Naive thymus-derived CD4-positive, alpha-beta T cell (primary cell): Measurements from ENCODE around the gene SLC7A1. TPM values are rescaled to one million over a fixed set of nuclear protein-coding genes. Genes with fewer than 3 reads are reported as not detected.

Experiments used
- ATAC-seq: fragments of 150-1000 bp; cut with Tn5 transposase; 2 replicates; pipeline ENCODE4 v1.10.0; 2021; ENCODE audit warnings: mild to moderate bottlenecking, moderate library complexity
- CTCF ChIA-PET: fragments of 350-600 bp; sonication (Branson Sonifier 250); formaldehyde crosslinking; loops from one replicate; lab custom pipeline; 2021; ENCODE audit warnings: antibody characterized with exemption; lab: Charles Lee
- POLR2A ChIA-PET: fragments of 350-600 bp; sonication (Branson Sonifier 250); formaldehyde crosslinking; loops from one replicate; lab custom pipeline; 2021; ENCODE audit warnings: antibody characterized with exemption, inconsistent platforms; lab: Charles Lee
- DNase-seq, 9 donors: peaks; one replicate each; pipeline versions ENCODE4 v3.0.0 to v3.0.0-alpha.2; 2020 to 2022; ENCODE audit warnings: mixed read lengths in 1 of 9
- H3K27ac ChIP-seq: one replicate; pipeline ENCODE4 v1.7.0; 2013; ENCODE audit warnings: mild to moderate bottlenecking, low read depth, low read length, moderate library complexity
- H3K27me3 ChIP-seq, 2 donors: one replicate each; pipeline ENCODE4 v1.7.0; 2013; ENCODE audit warnings: low read length in 2 of 2, mild to moderate bottlenecking in 2 of 2, moderate library complexity in 2 of 2; ENCODE audit not compliant: control insufficient read depth in 2 of 2, insufficient read depth in 2 of 2
- H3K36me3 ChIP-seq, 3 experiments: 1 replicate in 2 of 3; 2 replicates in 1 of 3; pipeline ENCODE4 v1.7.0; 2013; ENCODE audit warnings: low read length in 3 of 3, mild to moderate bottlenecking in 3 of 3, moderate library complexity in 1 of 3; ENCODE audit not compliant: insufficient read depth in 3 of 3, control insufficient read depth in 2 of 3
- H3K4me1 ChIP-seq, 2 donors: one replicate each; pipeline ENCODE4 v1.7.0; 2013; ENCODE audit warnings: low read length in 2 of 2, mild to moderate bottlenecking in 2 of 2, moderate library complexity in 1 of 2; ENCODE audit not compliant: control insufficient read depth in 2 of 2, insufficient read depth in 2 of 2
- H3K4me3 ChIP-seq: 2 replicates; pipeline ENCODE4 v1.7.0; 2013; ENCODE audit warnings: mild to moderate bottlenecking, low read length
- H3K9me3 ChIP-seq, 3 experiments: 1 replicate in 2 of 3; 2 replicates in 1 of 3; pipeline ENCODE4 v1.7.0; 2013; ENCODE audit warnings: low read length in 3 of 3; ENCODE audit not compliant: control insufficient read depth in 2 of 3
- H3K27ac Mint-ChIP-seq, 9 donors: one replicate each; pipeline ENCODE4 v1.8.0; 2020 to 2022; ENCODE audit warnings: mixed read lengths in 9 of 9, mild to moderate bottlenecking in 8 of 9, moderate library complexity in 5 of 9, inconsistent platforms in 2 of 9
- H3K27me3 Mint-ChIP-seq, 5 donors: one replicate each; pipeline ENCODE4 v1.8.0; 2021 to 2022; ENCODE audit warnings: mixed read lengths in 5 of 5, mild to moderate bottlenecking in 1 of 5
- H3K36me3 Mint-ChIP-seq, 5 donors: one replicate each; pipeline ENCODE4 v1.8.0; 2020 to 2022; ENCODE audit warnings: mixed read lengths in 5 of 5, mild to moderate bottlenecking in 3 of 5, inconsistent platforms in 1 of 5
- H3K4me1 Mint-ChIP-seq, 7 donors: one replicate each; pipeline ENCODE4 v1.8.0; 2020 to 2022; ENCODE audit warnings: mixed read lengths in 7 of 7, mild to moderate bottlenecking in 3 of 7, inconsistent platforms in 1 of 7
- H3K4me3 Mint-ChIP-seq, 10 donors: one replicate each; pipeline ENCODE4 v1.8.0; 2020 to 2022; ENCODE audit warnings: mild to moderate bottlenecking in 10 of 10, mixed read lengths in 10 of 10, moderate library complexity in 6 of 10, inconsistent platforms in 2 of 10
- H3K9me3 Mint-ChIP-seq, 11 donors: one replicate each; pipeline ENCODE4 v1.8.0; 2020 to 2022; ENCODE audit warnings: mixed read lengths in 11 of 11, mild to moderate bottlenecking in 4 of 11, inconsistent platforms in 1 of 11, moderate library complexity in 1 of 11
- intact Hi-C, 2 donors: fragments of 100-400 bp; cut with micrococcal nuclease; formaldehyde crosslinking; loops; one replicate each; pipeline ENCODE4 v1.15.1; 2023
- polyA plus RNA-seq, 2 donors: library from polyadenylated mRNA; unstranded; fragments of 300-500 nt; fragmentation: Illumina TruSeq; gene quantifications; one replicate each; pipeline ENCODE4 v1.2.3, GENCODE V29; 2021
- total RNA-seq, 6 experiments: library from RNA in 5 of 6; stranded (reverse) in 5 of 6; gene quantifications; 1 replicate in 5 of 6; 2 replicates in 1 of 6; pipeline ENCODE4 v1.2.3 and lab custom pipeline; 2021 to 2026

Gene SLC7A1
- total and polyA plus RNA-seq, 7 experiments from 2014 or later = 4.9 to 63.8 (median 23.1) TPM

DNA sequence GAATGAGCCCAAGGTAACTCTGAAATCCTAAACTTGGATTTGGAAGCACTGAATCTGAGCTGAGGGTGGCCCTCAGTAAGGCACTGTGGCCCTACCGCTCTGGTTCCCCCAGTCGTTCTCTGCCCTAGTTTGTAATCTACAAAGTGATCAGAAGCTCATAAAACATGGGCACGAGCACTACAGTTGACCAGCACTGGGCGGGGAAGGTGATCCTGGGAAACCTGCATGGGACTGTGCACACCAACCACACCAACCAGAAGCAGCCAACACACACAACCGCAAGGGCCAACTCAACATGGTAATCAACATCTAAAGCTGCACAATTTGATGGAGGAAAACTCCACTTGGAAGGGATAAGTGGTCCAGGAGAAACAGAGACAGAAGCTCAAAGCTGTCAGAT, 22.9 kb downstream of the SLC7A1 start:
- ChIA-PET CTCF (interaction anchor here (0.7 kb wide), 1 partner anchor 14 kb away, joined by 4 read pairs; no protein-coding TSS in a partner anchor), POLR2A (interaction anchor here (0.6 kb wide), 1 partner anchor 837 kb away, joined by 4 read pairs; no protein-coding TSS in a partner anchor)
- Mint-ChIP-seq H3K27me3 (no peaks in the 10 kb centered on the region), H3K36me3 (peaks cover 0 to 5% (median 0%) of the 10 kb centered on the region in 5 donors), H3K27ac (no peak overlapping the region), H3K9me3 (no peaks in the 10 kb centered on the region), H3K4me1 (peaks cover 16 to 69% (median 56%) of the 10 kb centered on the region in 7 donors), H3K4me3 (no peak overlapping the region)
- Histone ChIP-seq H3K27me3 (no peaks in the 10 kb centered on the region), H3K36me3 (no peaks in the 10 kb centered on the region), H3K4me3 (no peak overlapping the region), H3K27ac (no peak overlapping the region), H3K9me3 (no peaks in the 10 kb centered on the region), H3K4me1 (no peaks in the 10 kb centered on the region)
- DNase-seq (no peak), ATAC-seq (no peak)
- intact Hi-C loops = no loop called here

DNA sequence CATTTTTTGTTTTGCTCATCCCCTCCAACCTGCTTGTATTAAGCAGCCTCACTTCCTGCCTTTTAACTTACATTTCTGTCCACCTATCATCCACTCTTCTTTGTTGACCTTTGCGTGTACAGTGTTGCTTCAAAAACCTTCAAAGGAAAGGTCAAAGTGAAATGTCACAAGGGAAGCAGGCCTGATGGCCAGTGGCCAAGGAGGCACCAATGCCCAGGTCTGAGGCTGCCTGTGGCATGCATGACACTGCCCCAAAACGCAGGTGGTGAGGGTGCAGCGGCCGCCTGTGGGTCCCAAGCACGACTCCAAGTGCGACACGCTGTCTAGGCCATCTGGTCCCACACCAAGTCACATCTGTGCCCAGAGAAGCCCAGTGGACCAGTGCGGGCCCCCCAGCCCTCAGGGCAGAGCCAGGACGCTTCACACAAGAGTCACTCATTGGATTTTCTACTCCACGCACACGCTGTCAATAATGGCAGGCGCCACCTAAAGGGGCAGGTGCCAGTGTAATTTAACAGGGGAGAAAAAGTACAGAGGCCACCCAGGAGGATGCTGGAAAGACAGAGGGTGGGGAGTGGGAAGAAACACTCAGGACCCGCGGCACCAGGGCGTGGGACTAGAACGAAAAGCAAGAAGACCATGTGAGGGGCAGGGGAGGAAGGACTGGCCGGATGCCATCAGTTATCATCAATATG, 23.5 kb downstream of the SLC7A1 start:
- CTCF ChIA-PET = no interaction called here
- ATAC-seq = no peak
- H3K27me3 Mint-ChIP-seq = no peaks in the 10 kb centered on the region
- peaks cover 16 to 67% (median 56%) of the 10 kb centered on the region in 7 donors for H3K4me1 Mint-ChIP-seq
- H3K27ac Mint-ChIP-seq = peak overlapping the region in 2 of 9 donors; percentile 56 to 70
- POLR2A ChIA-PET = no interaction called here
- H3K27me3 ChIP-seq = no peaks in the 10 kb centered on the region
- no peaks in the 10 kb centered on the region for H3K36me3 ChIP-seq
- intact Hi-C loops = no loop called here
- no peaks in the 10 kb centered on the region for H3K9me3 ChIP-seq
- no peak for DNase-seq
- no peaks in the 10 kb centered on the region for H3K4me1 ChIP-seq
- no peak overlapping the region for H3K27ac ChIP-seq
- H3K4me3 ChIP-seq = no peak overlapping the region
- H3K9me3 Mint-ChIP-seq = no peaks in the 10 kb centered on the region
- no peak overlapping the region for H3K4me3 Mint-ChIP-seq
- peaks cover 0 to 5% (median 0%) of the 10 kb centered on the region in 5 donors for H3K36me3 Mint-ChIP-seq

DNA sequence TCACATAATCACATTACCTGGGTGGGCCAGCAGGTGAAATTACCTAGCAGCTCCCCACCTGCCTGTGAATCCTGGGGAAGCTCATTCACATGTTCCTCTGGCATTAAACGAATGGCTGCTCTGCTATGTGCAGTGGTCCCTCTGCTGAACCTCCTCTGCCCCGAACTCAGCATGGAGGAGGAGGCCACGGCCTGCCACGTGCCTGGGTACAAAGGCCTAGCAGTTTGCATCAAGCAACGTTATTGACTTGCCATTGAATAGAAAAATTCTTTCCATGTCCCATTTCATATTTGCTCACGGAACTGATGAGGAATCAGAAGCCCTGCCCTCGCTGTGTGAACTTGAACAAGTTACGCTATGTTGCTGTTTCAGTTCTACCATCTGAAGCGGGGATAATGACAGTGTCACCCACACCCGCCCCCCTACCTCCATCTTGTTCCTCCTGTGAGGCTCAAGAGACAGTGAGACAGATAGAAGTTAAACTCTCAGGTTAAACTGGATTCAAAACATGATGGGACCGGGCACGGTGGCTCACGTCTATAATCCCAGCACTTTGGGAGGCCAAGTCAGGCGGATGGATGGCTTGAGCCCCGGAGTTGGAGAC, 25.3 kb downstream of the SLC7A1 start:
- Mint-ChIP-seq H3K4me1 (peaks cover 20 to 76% (median 64%) of the 10 kb centered on the region in 7 donors), H3K4me3 (no peak overlapping the region), H3K27me3 (no peaks in the 10 kb centered on the region), H3K9me3 (no peaks in the 10 kb centered on the region), H3K27ac (peak overlapping the region in 2 of 9 donors; percentile 34 to 48), H3K36me3 (peaks cover 0 to 2% (median 0%) of the 10 kb centered on the region in 5 donors)
- Histone ChIP-seq H3K27me3 (no peaks in the 10 kb centered on the region), H3K4me1 (no peaks in the 10 kb centered on the region), H3K9me3 (no peaks in the 10 kb centered on the region), H3K27ac (no peak overlapping the region), H3K36me3 (no peaks in the 10 kb centered on the region), H3K4me3 (no peak overlapping the region)
- POLR2A ChIA-PET = interaction anchor here (0.7 kb wide), 1 partner anchor 14 kb away, joined by 3 read pairs; no protein-coding TSS in a partner anchor
- intact Hi-C loops = no loop called here
- ATAC-seq = no peak
- CTCF ChIA-PET = no interaction called here
- DNase-seq = no peak

DNA sequence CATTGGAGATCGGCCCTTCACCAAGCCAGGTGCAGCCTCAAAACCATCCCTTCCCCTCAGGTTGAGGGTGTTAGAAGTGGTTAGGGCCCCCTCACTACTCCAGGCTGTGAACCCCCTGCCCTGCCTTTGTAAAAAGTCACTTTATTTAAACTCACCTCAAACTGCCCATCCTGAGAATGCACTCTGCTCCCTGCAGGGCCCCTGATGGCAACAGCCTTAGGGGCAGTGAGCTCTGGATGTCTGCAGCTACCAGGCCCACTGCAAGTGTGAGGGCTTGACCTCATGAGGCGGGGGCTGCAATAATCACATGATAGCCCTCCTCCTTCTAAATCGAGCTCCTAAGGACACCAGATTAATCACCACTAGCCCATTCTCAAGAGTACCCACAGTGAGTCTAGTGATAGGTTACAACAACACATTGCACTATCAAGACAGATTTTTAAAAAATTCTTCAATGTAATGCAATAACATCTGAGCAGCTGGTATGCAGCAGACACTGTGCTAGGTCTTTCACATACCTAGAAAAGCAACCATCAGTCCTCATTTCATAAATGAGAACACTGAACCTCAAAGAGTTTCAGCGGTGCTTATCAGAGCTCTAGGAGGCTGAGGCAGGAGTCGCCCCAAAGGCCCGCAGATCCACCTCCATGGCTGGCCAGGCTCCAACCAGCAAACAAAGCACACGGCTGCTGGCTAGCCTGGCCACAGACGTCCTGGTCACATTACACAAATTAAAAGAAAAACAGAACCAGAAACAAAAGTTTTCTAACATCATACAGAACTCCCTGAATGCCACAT, 26.0 kb downstream of the SLC7A1 start:
- Histone ChIP-seq H3K4me1 (no peaks in the 10 kb centered on the region), H3K27ac (no peak overlapping the region), H3K27me3 (no peaks in the 10 kb centered on the region), H3K9me3 (no peaks in the 10 kb centered on the region), H3K4me3 (no peak overlapping the region), H3K36me3 (no peaks in the 10 kb centered on the region)
- ATAC-seq (no peak), DNase-seq (no peak)
- intact Hi-C loops = no loop called here
- Mint-ChIP-seq H3K4me1 (peaks cover 25 to 76% (median 65%) of the 10 kb centered on the region in 7 donors), H3K9me3 (no peaks in the 10 kb centered on the region), H3K27ac (peak overlapping the region in 2 of 9 donors; percentile 31 to 34), H3K4me3 (no peak overlapping the region), H3K27me3 (no peaks in the 10 kb centered on the region), H3K36me3 (peaks cover 0 to 2% (median 0%) of the 10 kb centered on the region in 5 donors)
- CTCF ChIA-PET = no interaction called here
- POLR2A ChIA-PET = interaction anchor here (0.7 kb wide), 1 partner anchor 13 kb away, joined by 3 read pairs; no protein-coding TSS in a partner anchor

DNA sequence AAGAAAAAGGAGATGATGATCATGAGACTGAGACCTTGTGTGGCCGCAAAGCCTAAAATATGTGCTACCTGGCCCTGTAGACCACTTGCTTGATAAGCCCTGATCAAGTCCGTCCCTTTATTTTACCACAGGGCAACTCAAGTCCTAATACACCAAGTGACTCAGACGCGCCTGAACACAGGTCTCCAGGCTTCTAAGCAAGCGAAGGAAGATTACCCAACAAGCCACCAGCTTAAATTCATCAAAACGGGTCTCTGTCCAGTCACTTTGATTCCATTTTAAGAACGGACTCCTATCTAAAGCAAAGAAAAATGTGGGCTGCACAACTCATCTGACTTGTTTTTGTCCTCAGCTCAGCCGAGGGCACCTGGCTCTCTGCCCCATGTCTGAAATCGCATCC, 26.8 kb downstream of the SLC7A1 start:
- H3K36me3 Mint-ChIP-seq = no peaks in the 10 kb centered on the region
- H3K4me3 Mint-ChIP-seq = no peak overlapping the region
- ATAC-seq = no peak
- Histone ChIP-seq H3K9me3 (no peaks in the 10 kb centered on the region), H3K27me3 (no peaks in the 10 kb centered on the region), H3K4me3 (no peak overlapping the region), H3K4me1 (no peaks in the 10 kb centered on the region), H3K36me3 (no peaks in the 10 kb centered on the region), H3K27ac (no peak overlapping the region)
- POLR2A ChIA-PET = interaction anchor here (0.6 kb wide), 1 partner anchor 232 kb away, joined by 4 read pairs; no protein-coding TSS in a partner anchor
- no peaks in the 10 kb centered on the region for H3K9me3 Mint-ChIP-seq
- peak overlapping the region in 3 of 9 donors; percentile 12 to 66 (median 38) for H3K27ac Mint-ChIP-seq
- no peaks in the 10 kb centered on the region for H3K27me3 Mint-ChIP-seq
- DNase-seq = no peak
- intact Hi-C loops = no loop called here
- H3K4me1 Mint-ChIP-seq = peaks cover 24 to 74% (median 62%) of the 10 kb centered on the region in 7 donors
- CTCF ChIA-PET = no interaction called here

DNA sequence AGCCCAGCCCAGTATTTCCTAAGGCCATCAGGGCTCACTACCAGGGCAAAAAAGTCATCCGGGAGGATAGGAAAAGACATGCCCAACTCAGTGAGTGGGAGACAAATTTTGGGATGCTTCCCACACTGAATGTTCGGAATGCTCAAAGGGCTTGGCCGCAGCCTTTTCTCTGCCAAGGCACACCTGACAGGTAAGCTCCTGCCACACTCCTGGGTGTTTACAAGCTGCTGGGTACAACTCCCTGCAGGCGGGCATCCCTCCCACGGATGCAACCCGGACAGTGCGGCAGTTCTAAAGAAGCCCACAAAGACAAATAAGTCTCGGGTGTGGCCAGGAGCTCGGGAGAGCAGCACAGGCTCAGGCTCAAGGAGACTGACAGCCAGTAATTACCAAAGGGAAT, 28.1 kb downstream of the SLC7A1 start:
- POLR2A ChIA-PET = no interaction called here
- H3K36me3 Mint-ChIP-seq = no peaks in the 10 kb centered on the region
- ATAC-seq = no peak
- no peak for DNase-seq
- intact Hi-C loops = no loop called here
- H3K4me3 Mint-ChIP-seq = no peak overlapping the region
- no peak overlapping the region for H3K27ac Mint-ChIP-seq
- no peaks in the 10 kb centered on the region for H3K4me1 ChIP-seq
- H3K4me3 ChIP-seq = no peak overlapping the region
- CTCF ChIA-PET = interaction anchor here (0.7 kb wide), 1 partner anchor 58 kb away, joined by 3 read pairs; no protein-coding TSS in a partner anchor
- no peaks in the 10 kb centered on the region for H3K9me3 ChIP-seq
- H3K36me3 ChIP-seq = no peaks in the 10 kb centered on the region
- no peaks in the 10 kb centered on the region for H3K27me3 Mint-ChIP-seq
- H3K9me3 Mint-ChIP-seq = no peaks in the 10 kb centered on the region
- H3K4me1 Mint-ChIP-seq = peaks cover 22 to 74% (median 58%) of the 10 kb centered on the region in 7 donors
- no peaks in the 10 kb centered on the region for H3K27me3 ChIP-seq
- H3K27ac ChIP-seq = no peak overlapping the region
